Measurements from ENCODE around the gene ENOX2. TPM values are rescaled to one million over a fixed set of nuclear protein-coding genes. Genes with fewer than 3 reads are reported as not detected.

ENOX2 gene
- total and polyA plus RNA-seq, 2 experiments from 2014 or later = 16.0 to 34.0 TPM

DNA sequence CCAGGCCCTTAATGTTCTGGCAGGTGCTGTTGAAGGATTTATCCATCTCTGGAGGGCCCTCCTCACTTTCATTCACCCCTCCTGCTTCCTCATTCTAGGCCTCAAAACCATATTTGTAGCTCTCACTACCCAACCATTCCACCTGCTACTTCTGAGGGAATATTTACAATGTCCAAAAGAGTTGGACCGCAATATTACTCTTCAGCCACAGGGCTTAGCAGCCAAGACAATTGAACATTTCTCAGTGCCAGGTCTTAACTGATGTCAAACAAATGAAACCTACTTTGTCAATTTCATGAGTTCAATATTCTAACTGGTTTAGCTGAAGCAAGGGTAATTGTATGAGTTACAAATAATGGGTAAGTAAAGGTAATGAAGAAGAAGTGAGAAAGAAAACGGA lies 113.2 kb downstream of the ENOX2 start:
- H3K27me3 ChIP-seq = no peaks in the 10 kb centered on the region

DNA sequence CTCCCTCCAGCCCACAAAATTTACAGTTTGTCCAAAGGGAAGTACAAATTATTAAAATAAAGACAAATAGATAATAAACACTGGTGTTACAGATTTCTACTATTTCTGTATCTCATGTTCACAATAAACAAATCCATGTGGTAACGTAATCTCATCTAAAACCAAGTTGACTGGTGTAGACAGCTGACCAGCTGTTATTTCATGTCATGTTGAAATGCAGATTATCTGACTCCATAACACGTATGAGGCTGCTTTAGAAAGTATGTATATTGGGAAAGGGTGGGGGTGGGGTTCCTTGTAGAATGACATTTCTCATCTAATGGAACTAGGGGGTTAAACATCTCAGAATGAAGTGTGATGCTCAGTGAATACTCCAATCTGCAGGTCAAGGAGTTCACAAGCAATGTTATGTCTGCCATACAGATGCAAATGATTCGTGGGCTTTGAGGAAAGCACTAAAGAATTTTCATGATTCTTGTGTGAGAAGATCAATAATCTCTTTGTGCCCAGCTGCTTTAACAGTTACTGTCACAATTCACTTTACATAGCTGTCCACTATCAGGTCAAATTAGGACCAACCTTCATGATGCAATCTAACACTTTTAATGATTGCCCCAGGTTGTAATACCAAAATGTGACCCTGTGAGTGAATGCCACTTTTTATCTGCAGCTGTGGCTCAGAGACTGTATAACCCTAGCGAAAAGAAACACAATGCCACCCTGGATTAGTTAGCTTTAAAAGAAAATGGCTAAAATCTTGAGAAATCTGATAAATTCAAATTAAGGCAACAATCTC lies 114.0 kb downstream of the ENOX2 start:
- H3K4me3 ChIP-seq = no peak overlapping the region
- H3K9me3 ChIP-seq (ENCODE audit: low read depth) = no peaks in the 10 kb centered on the region
- peak in 1 of 2 donors; percentile 10 for DNase-seq (ENCODE audit: low read depth in 1 of 2, low spot score in 1 of 2)
- no peaks in the 10 kb centered on the region for H3K27me3 ChIP-seq
- TF ChIP-seq, protein P1, sequence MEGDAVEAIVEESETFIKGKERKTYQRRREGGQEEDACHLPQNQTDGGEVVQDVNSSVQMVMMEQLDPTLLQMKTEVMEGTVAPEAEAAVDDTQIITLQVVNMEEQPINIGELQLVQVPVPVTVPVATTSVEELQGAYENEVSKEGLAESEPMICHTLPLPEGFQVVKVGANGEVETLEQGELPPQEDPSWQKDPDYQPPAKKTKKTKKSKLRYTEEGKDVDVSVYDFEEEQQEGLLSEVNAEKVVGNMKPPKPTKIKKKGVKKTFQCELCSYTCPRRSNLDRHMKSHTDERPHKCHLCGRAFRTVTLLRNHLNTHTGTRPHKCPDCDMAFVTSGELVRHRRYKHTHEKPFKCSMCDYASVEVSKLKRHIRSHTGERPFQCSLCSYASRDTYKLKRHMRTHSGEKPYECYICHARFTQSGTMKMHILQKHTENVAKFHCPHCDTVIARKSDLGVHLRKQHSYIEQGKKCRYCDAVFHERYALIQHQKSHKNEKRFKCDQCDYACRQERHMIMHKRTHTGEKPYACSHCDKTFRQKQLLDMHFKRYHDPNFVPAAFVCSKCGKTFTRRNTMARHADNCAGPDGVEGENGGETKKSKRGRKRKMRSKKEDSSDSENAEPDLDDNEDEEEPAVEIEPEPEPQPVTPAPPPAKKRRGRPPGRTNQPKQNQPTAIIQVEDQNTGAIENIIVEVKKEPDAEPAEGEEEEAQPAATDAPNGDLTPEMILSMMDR (IDR thresholded peaks at IDR 0.05; ENCODE audit: low read depth, low read length) = no peak
- H3K36me3 ChIP-seq = no peaks in the 10 kb centered on the region
- H3K4me1 ChIP-seq (ENCODE audit: low read depth) = peaks cover 19% of the 10 kb centered on the region
- peak overlapping the region; percentile 31 for H3K27ac ChIP-seq

More for the DNA sequence above, 113.2 kb downstream of the ENOX2 start:
- Histone ChIP-seq H3K36me3 (no peaks in the 10 kb centered on the region), H3K4me3 (no peak overlapping the region), H3K4me1 (ENCODE audit: low read depth) (peaks cover 27% of the 10 kb centered on the region), H3K27ac (peak overlapping the region; percentile 32), H3K9me3 (ENCODE audit: low read depth) (no peaks in the 10 kb centered on the region)
- DNase-seq (ENCODE audit: low read depth in 1 of 2, low spot score in 1 of 2) = no peak
- TF ChIP-seq, protein P1 (IDR thresholded peaks at IDR 0.05; ENCODE audit: low read depth, low read length) = no peak

DNA sequence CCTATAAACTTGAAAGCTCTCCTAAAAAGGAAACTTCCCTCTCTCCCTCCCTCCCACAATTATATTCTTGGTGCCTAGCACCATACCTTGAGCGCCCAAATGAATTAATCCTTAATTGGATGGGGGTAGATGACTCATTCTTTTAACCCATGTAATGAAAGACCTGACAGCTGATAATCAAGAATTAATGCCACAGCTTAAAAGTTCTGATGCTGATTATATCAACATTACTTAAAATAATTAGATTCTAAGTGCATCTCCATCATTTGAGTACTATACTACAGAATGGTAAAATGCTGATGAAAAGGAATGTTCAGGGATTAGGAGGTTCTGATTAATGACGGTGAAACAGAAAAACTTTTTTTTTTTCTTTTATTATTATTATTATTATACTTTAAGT lies 117.0 kb downstream of the ENOX2 start:
- Histone ChIP-seq H3K27ac (no peak overlapping the region), H3K4me1 (ENCODE audit: low read depth) (peaks cover 13% of the 10 kb centered on the region), H3K9me3 (ENCODE audit: low read depth) (no peaks in the 10 kb centered on the region)

DNA sequence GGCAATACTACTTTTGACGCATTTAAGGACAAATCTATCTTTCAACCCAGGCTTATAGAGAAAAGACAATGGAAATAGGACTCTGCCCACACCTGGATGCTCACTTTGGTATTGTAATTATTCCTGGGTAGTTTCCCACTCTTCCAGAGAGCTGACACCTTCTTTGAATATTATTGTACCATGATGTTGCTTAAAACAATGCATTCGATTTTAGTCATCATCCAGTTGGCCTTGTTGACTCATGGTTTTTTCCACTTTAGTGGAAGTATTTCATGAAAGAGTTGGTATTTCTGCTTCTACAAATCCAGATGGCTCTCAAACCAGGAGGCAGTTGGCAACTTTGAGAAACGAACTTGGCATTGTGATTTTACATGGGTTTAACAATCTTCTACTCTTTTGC lies 124.2 kb downstream of the ENOX2 start:
- no peaks in the 10 kb centered on the region for H3K4me1 ChIP-seq (ENCODE audit: low read depth)
- H3K27me3 ChIP-seq = no peaks in the 10 kb centered on the region
- no peak overlapping the region for H3K4me3 ChIP-seq
- H3K27ac ChIP-seq = no peak overlapping the region
- H3K9me3 ChIP-seq (ENCODE audit: low read depth) = no peaks in the 10 kb centered on the region
- no peaks in the 10 kb centered on the region for H3K36me3 ChIP-seq
- DNase-seq (ENCODE audit: low read depth in 1 of 2, low spot score in 1 of 2) = no peak
- TF ChIP-seq, protein P1 (IDR thresholded peaks at IDR 0.05; ENCODE audit: low read depth, low read length) = no peak

More for the DNA sequence above, 117.0 kb downstream of the ENOX2 start:
- TF ChIP-seq, protein P1 (IDR thresholded peaks at IDR 0.05; ENCODE audit: low read depth, low read length) = no peak
- H3K4me3 ChIP-seq = no peak overlapping the region
- no peaks in the 10 kb centered on the region for H3K27me3 ChIP-seq
- DNase-seq (ENCODE audit: low read depth in 1 of 2, low spot score in 1 of 2) = no peak
- no peaks in the 10 kb centered on the region for H3K36me3 ChIP-seq

DNA sequence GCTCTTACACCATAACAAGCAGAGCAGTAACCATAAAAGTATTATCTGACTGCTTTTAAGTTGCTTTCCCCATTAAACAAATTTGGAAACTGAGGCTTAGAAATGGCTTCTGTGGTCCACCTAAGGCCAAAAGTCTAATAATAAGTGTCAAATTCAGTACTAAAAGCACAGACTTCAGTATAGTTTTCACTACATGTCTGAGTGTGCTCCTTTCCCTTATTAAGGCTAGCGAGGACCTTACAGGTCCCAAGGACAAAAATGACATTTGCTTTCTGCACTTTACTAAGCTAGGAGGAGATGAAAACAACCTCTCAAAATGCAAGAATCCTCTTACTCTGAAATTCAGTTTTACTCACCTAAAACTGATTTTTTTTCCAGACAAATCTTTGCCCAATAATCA lies 127.2 kb downstream of the ENOX2 start:
- peaks cover 28% of the 10 kb centered on the region for H3K4me1 ChIP-seq (ENCODE audit: low read depth)
- TF ChIP-seq, protein P1 (IDR thresholded peaks at IDR 0.05; ENCODE audit: low read depth, low read length) = no peak
- H3K4me3 ChIP-seq = no peak overlapping the region
- no peaks in the 10 kb centered on the region for H3K36me3 ChIP-seq
- H3K9me3 ChIP-seq (ENCODE audit: low read depth) = no peaks in the 10 kb centered on the region
- H3K27me3 ChIP-seq = no peaks in the 10 kb centered on the region
- no peak overlapping the region for H3K27ac ChIP-seq
- DNase-seq (ENCODE audit: low read depth in 1 of 2, low spot score in 1 of 2) = no peak
